Measurements from ENCODE around the gene TMEM163.

The TMEM163 gene

GRCh38 chr2:134410006-134410405, 308.8 kb downstream of the TMEM163 start:
- DNase-seq (ENCODE audit: low read depth) = no peak

GRCh38 chr2:134408791-134409190, 310.0 kb downstream of the TMEM163 start:
- peak; percentile 77 for DNase-seq (ENCODE audit: low read depth)

GRCh38 chr2:134408386-134408785, 310.4 kb downstream of the TMEM163 start:
- DNase-seq (ENCODE audit: low read depth) = peak; percentile 78

- no peak for DNase-seq (ENCODE audit: low read depth)
Observed at GRCh38 chr2:134407154-134407890, 311.5 kb downstream of the TMEM163 start.

GRCh38 chr2:134406736-134407135, 312.1 kb downstream of the TMEM163 start:
- no peak for DNase-seq (ENCODE audit: low read depth)

- no peak for DNase-seq (ENCODE audit: low read depth)
Observed at GRCh38 chr2:134406311-134406710, 312.5 kb downstream of the TMEM163 start.
